Measurements from ENCODE around the gene HTR6.

HTR6 gene

GRCh38 chr1:19690342-19690741, 25.7 kb downstream of the HTR6 start:
- FAIRE-seq (no peak), DNase-seq (ENCODE audit: insufficient read length, low spot score) (no peak)
- no peak for TF ChIP-seq SPI1 (IDR thresholded peaks at IDR 0.05; ENCODE audit: low read depth, low read length)

- FAIRE-seq (no peak), DNase-seq (ENCODE audit: insufficient read length, low spot score) (no peak)
- no peak for TF ChIP-seq POLR2AphosphoS5 (IDR thresholded peaks at IDR 0.05; ENCODE audit: low read depth, low read length)
- no peak for TF ChIP-seq PAX5 (IDR thresholded peaks at IDR 0.05; ENCODE audit: insufficient read depth, low read length, severe bottlenecking)
- TF ChIP-seq SPI1 (IDR thresholded peaks at IDR 0.05; ENCODE audit: low read depth, low read length) = no peak
These were observed 29.6 kb downstream of the HTR6 start for GRCh38 chr1:19694298-19694697.

- FAIRE-seq = no peak
- no peak for DNase-seq (ENCODE audit: insufficient read length, low spot score)
- TF ChIP-seq SPI1 (IDR thresholded peaks at IDR 0.05; ENCODE audit: low read depth, low read length) (no peak), POLR2AphosphoS5 (IDR thresholded peaks at IDR 0.05; ENCODE audit: low read depth, low read length) (no peak), PAX5 (IDR thresholded peaks at IDR 0.05; ENCODE audit: insufficient read depth, low read length, severe bottlenecking) (no peak), TAF1 (IDR thresholded peaks at IDR 0.05; ENCODE audit: low read depth, low read length) (no peak), POU2F2 (IDR thresholded peaks at IDR 0.05; ENCODE audit: low read depth, low read length) (no peak), POLR2A (IDR thresholded peaks at IDR 0.05; ENCODE audit: low read depth, low read length) (no peak)
These were observed 31.1 kb downstream of the HTR6 start for GRCh38 chr1:19695772-19696171.

GRCh38 chr1:19696820-19697219, 32.1 kb downstream of the HTR6 start:
- TF ChIP-seq TAF1 (IDR thresholded peaks at IDR 0.05; ENCODE audit: low read depth, low read length) = no peak
- FAIRE-seq = no peak
- no peak for DNase-seq (ENCODE audit: insufficient read length, low spot score)

GRCh38 chr1:19698181-19698580, 33.5 kb downstream of the HTR6 start:
- FAIRE-seq = peak; percentile 76
- DNase-seq (ENCODE audit: insufficient read length, low spot score) = no peak
- TF ChIP-seq TAF1 (IDR thresholded peaks at IDR 0.05; ENCODE audit: low read depth, low read length) = no peak
- TF ChIP-seq SPI1 (IDR thresholded peaks at IDR 0.05; ENCODE audit: low read depth, low read length) = peak; percentile 94

- DNase-seq (ENCODE audit: insufficient read length, low spot score) = no peak
- no peak for FAIRE-seq
- TF ChIP-seq SPI1 (IDR thresholded peaks at IDR 0.05; ENCODE audit: low read depth, low read length) (no peak), POLR2A (IDR thresholded peaks at IDR 0.05; ENCODE audit: low read depth, low read length) (no peak), POU2F2 (IDR thresholded peaks at IDR 0.05; ENCODE audit: low read depth, low read length) (no peak), POLR2AphosphoS5 (IDR thresholded peaks at IDR 0.05; ENCODE audit: low read depth, low read length) (no peak), TAF1 (IDR thresholded peaks at IDR 0.05; ENCODE audit: low read depth, low read length) (no peak), PAX5 (IDR thresholded peaks at IDR 0.05; ENCODE audit: insufficient read depth, low read length, severe bottlenecking) (no peak)
These were observed 35.6 kb downstream of the HTR6 start for GRCh38 chr1:19700079-19700777.

GRCh38 chr1:19703280-19703679, 38.6 kb downstream of the HTR6 start:
- no peak for TF ChIP-seq POLR2A (IDR thresholded peaks at IDR 0.05; ENCODE audit: low read depth, low read length)
- TF ChIP-seq POU2F2 (IDR thresholded peaks at IDR 0.05; ENCODE audit: low read depth, low read length) = no peak
- TF ChIP-seq TAF1 (IDR thresholded peaks at IDR 0.05; ENCODE audit: low read depth, low read length) = no peak
- no peak for FAIRE-seq
- no peak for DNase-seq (ENCODE audit: insufficient read length, low spot score)

- no peak for TF ChIP-seq SPI1 (IDR thresholded peaks at IDR 0.05; ENCODE audit: low read depth, low read length)
- DNase-seq (ENCODE audit: insufficient read length, low spot score) (peak; percentile 59), FAIRE-seq (peak; percentile 88)
These were observed 39.8 kb downstream of the HTR6 start for GRCh38 chr1:19704247-19705113.

GRCh38 chr1:19705464-19705863, 40.8 kb downstream of the HTR6 start:
- FAIRE-seq = no peak
- TF ChIP-seq POLR2AphosphoS5 (IDR thresholded peaks at IDR 0.05; ENCODE audit: low read depth, low read length) = no peak
- TF ChIP-seq POLR2A (IDR thresholded peaks at IDR 0.05; ENCODE audit: low read depth, low read length) = no peak
- DNase-seq (ENCODE audit: insufficient read length, low spot score) = no peak

- FAIRE-seq = no peak
- DNase-seq (ENCODE audit: insufficient read length, low spot score) = no peak
- TF ChIP-seq TAF1 (IDR thresholded peaks at IDR 0.05; ENCODE audit: low read depth, low read length) (no peak), PAX5 (IDR thresholded peaks at IDR 0.05; ENCODE audit: insufficient read depth, low read length, severe bottlenecking) (no peak), POLR2A (IDR thresholded peaks at IDR 0.05; ENCODE audit: low read depth, low read length) (no peak), SPI1 (IDR thresholded peaks at IDR 0.05; ENCODE audit: low read depth, low read length) (no peak), POLR2AphosphoS5 (IDR thresholded peaks at IDR 0.05; ENCODE audit: low read depth, low read length) (no peak), POU2F2 (IDR thresholded peaks at IDR 0.05; ENCODE audit: low read depth, low read length) (no peak)
These were observed 41.5 kb downstream of the HTR6 start for GRCh38 chr1:19706136-19706535.

GRCh38 chr1:19708567-19709110, 44.0 kb downstream of the HTR6 start:
- DNase-seq (ENCODE audit: insufficient read length, low spot score) (no peak), FAIRE-seq (no peak)
- TF ChIP-seq POU2F2 (IDR thresholded peaks at IDR 0.05; ENCODE audit: low read depth, low read length) (no peak), SPI1 (IDR thresholded peaks at IDR 0.05; ENCODE audit: low read depth, low read length) (no peak), POLR2A (IDR thresholded peaks at IDR 0.05; ENCODE audit: low read depth, low read length) (no peak), PAX5 (IDR thresholded peaks at IDR 0.05; ENCODE audit: insufficient read depth, low read length, severe bottlenecking) (no peak), TAF1 (IDR thresholded peaks at IDR 0.05; ENCODE audit: low read depth, low read length) (no peak), POLR2AphosphoS5 (IDR thresholded peaks at IDR 0.05; ENCODE audit: low read depth, low read length) (no peak)

All from GM12891 (cell line).